ENCODE results near the gene ABCA1. TPM values are rescaled to one million over a fixed set of nuclear protein-coding genes. Genes with fewer than 3 reads are reported as not detected.

ABCA1 gene
- total and polyA plus RNA-seq, 10 of the 15 experiments (the other 5 are each of a cell fraction or from before 2014, with no cell fraction given), result 0.01 to 0.56 (median 0.16) TPM

GRCh38 chr9:104923740-104924139, 4.2 kb downstream of the ABCA1 start (continued):
- TF ChIP-seq ZBTB11 (CRISPR knock-in tag; IDR thresholded peaks at IDR 0.05) (no peak), USF1 (IDR thresholded peaks at IDR 0.05; ENCODE audit: borderline replicate concordance, extremely low read length, insufficient read depth, low read depth, low read length) (peak; percentile 63), MYB (IDR thresholded peaks at IDR 0.05; ENCODE audit: borderline replicate concordance, low read depth, low read length) (no peak), ZZZ3 (IDR thresholded peaks at IDR 0.05; ENCODE audit: control insufficient read depth, insufficient read length, low read depth) (no peak), ZNF592 (IDR thresholded peaks at IDR 0.05) (no peak), SREBF1 (IDR thresholded peaks at IDR 0.05; ENCODE audit: low read length) (no peak), POLR2A (IDR thresholded peaks at IDR 0.05; ENCODE audit: low read depth, low read length) (no peak)
